Fibroblast of the aortic adventitia (primary cell): ENCODE data around the gene SULT1C4. TPM values are rescaled to one million over a fixed set of nuclear protein-coding genes. Genes with fewer than 3 reads are reported as not detected.

Experiments
- small RNA-seq: library from RNA; depleted of rRNA; stranded (forward); fragments of <200 nt; gene quantifications from one replicate; pipeline ENCODE3, GENCODE V24; 2012
- total RNA-seq: library from RNA; depleted of rRNA; stranded (reverse); fragments of >200 nt; gene quantifications from 2 replicates; pipeline ENCODE4 v1.2.3, GENCODE V29; 2012; ENCODE audit warnings: low replicate concordance

The SULT1C4 gene
- total RNA-seq, 1 donor, result not detected

Small RNA genes lying within 50 kb of the gene (small RNA-seq; reads per million reads assigned to genes)
- not detected for gene SMIM12P1

Other genes starting within 250 kb of the SULT1C4 start
- not detected in 2 replicates for gene SULT1C3, start 138.0 kb upstream of the SULT1C4 start, total RNA-seq
- gene SULT1C2, start 89.1 kb upstream of the SULT1C4 start, total RNA-seq, result 0.27 and 2.6 TPM in 2 replicates
- 42.8 and 50.0 TPM in 2 replicates for gene GCC2, start 71.3 kb downstream of the SULT1C4 start, total RNA-seq
- 66.6 and 91.2 TPM in 2 replicates for gene LIMS1, start 156.5 kb downstream of the SULT1C4 start, total RNA-seq